NCI-H82 treated with DMSO at 0.1 percent for 48 hours (cell line): ENCODE data around the gene NRXN2.

ENCODE experiments used
- DNase-seq: peaks from one replicate; lab custom pipeline; 2025; ENCODE audit not compliant: unreplicated experiment; lab: John Stamatoyannopoulos, UW

The NRXN2 gene

GRCh38 chr11:64744544-64745188 lies 21.7 kb upstream of the NRXN2 start:
- DNase-seq = no peak

GRCh38 chr11:64743591-64744543 lies 20.9 kb upstream of the NRXN2 start, which contains the start of gene RASGRP2:
Gene RASGRP2, minus strand, starts transcription at chr11:64744142. Its CDS starts 1,276 bp downstream, at chr11:64742866.
- DNase-seq = no peak

- DNase-seq = no peak
These were observed 20.0 kb upstream of the NRXN2 start for GRCh38 chr11:64742889-64743590.

GRCh38 chr11:64742087-64742888 lies 19.3 kb upstream of the NRXN2 start:
- DNase-seq = no peak

- no peak for DNase-seq
These were observed 18.5 kb upstream of the NRXN2 start for GRCh38 chr11:64741375-64742086.

- no peak for DNase-seq
These were observed 16.9 kb upstream of the NRXN2 start for GRCh38 chr11:64739871-64740270.

- no peak for DNase-seq
These were observed 13.7 kb upstream of the NRXN2 start for GRCh38 chr11:64736654-64737053.

- no peak for DNase-seq
These were observed 12.8 kb upstream of the NRXN2 start for GRCh38 chr11:64735725-64736259.

GRCh38 chr11:64734811-64735724 lies 12.1 kb upstream of the NRXN2 start:
- DNase-seq = no peak

GRCh38 chr11:64731601-64732000 lies 8.6 kb upstream of the NRXN2 start:
- DNase-seq = no peak

- DNase-seq = peak; percentile 51
These were observed 6.9 kb upstream of the NRXN2 start for GRCh38 chr11:64729851-64730382.

GRCh38 chr11:64728757-64729365 lies 5.9 kb upstream of the NRXN2 start:
- no peak for DNase-seq

GRCh38 chr11:64726867-64727530 lies 4.0 kb upstream of the NRXN2 start:
- no peak for DNase-seq

GRCh38 chr11:64726211-64726641 lies 3.2 kb upstream of the NRXN2 start:
- DNase-seq = no peak

GRCh38 chr11:64724863-64725532 lies 2.0 kb upstream of the NRXN2 start:
- no peak for DNase-seq

- no peak for DNase-seq
These were observed 1.2 kb upstream of the NRXN2 start for GRCh38 chr11:64723907-64724862.
